ENCODE measurements around the gene TRABD2B. TPM values are rescaled to one million over a fixed set of nuclear protein-coding genes. Genes with fewer than 3 reads are reported as not detected.
A peak's percentile ranks its signal among the peaks of the same experiment; 100 is the strongest.

Gene TRABD2B
- total and polyA plus RNA-seq, 2 of the 13 experiments (the other 11 are each of a cell fraction or from before 2014, with no cell fraction given): 0.04 TPM; not detected in 1

GRCh38 chr1:47919113-47919833 is 77.9 kb downstream of the TRABD2B start (continued):
- TF ChIP-seq ZBTB49 (CRISPR knock-in tag; IDR thresholded peaks at IDR 0.05; ENCODE audit: borderline replicate concordance) (no peak), ZNF777 (CRISPR knock-in tag; IDR thresholded peaks at IDR 0.05) (0 out of 2 replicates have a peak, but pooled peaks have one; percentile 31), BCLAF1 (IDR thresholded peaks at IDR 0.05) (no peak), ZSCAN30 (CRISPR knock-in tag; IDR thresholded peaks at IDR 0.05) (no peak), ZNF572 (CRISPR knock-in tag; IDR thresholded peaks at IDR 0.05) (no peak), ZNF224 (CRISPR knock-in tag; IDR thresholded peaks at IDR 0.05) (no peak), DNMT1 (CRISPR knock-in tag; IDR thresholded peaks at IDR 0.05) (no peak), MAZ (IDR thresholded peaks at IDR 0.05; ENCODE audit: borderline replicate concordance, low read depth, low read length) (no peak), MAZ (CRISPR knock-in tag; IDR thresholded peaks at IDR 0.05; ENCODE audit: low read depth) (peak; percentile 21; the same call in 1 of the 2 replicates), ZNF576 (CRISPR knock-in tag; IDR thresholded peaks at IDR 0.05) (no peak), MED8 (CRISPR knock-in tag; IDR thresholded peaks at IDR 0.05; ENCODE audit: insufficient replicate concordance) (peak; percentile 59), KDM6A (CRISPR knock-in tag; IDR thresholded peaks at IDR 0.05; ENCODE audit: low read depth) (peak; percentile 41; the same call in 1 of the 2 replicates), RCOR2 (CRISPR knock-in tag; IDR thresholded peaks at IDR 0.05) (no peak), ZNF7 (CRISPR knock-in tag; IDR thresholded peaks at IDR 0.05) (no peak), ZNF749 (CRISPR knock-in tag; IDR thresholded peaks at IDR 0.05; ENCODE audit: borderline replicate concordance) (no peak), GPBP1L1 (CRISPR knock-in tag; IDR thresholded peaks at IDR 0.05) (no peak), ZNF652 (CRISPR knock-in tag; IDR thresholded peaks at IDR 0.05; ENCODE audit: borderline replicate concordance, low read depth) (no peak), GTF3A (CRISPR knock-in tag; conservative IDR thresholded peaks at IDR 0.05) (no peak), ZNF670 (CRISPR knock-in tag; IDR thresholded peaks at IDR 0.05; ENCODE audit: borderline replicate concordance) (no peak)
- TF ChIP-seq, protein P1, sequence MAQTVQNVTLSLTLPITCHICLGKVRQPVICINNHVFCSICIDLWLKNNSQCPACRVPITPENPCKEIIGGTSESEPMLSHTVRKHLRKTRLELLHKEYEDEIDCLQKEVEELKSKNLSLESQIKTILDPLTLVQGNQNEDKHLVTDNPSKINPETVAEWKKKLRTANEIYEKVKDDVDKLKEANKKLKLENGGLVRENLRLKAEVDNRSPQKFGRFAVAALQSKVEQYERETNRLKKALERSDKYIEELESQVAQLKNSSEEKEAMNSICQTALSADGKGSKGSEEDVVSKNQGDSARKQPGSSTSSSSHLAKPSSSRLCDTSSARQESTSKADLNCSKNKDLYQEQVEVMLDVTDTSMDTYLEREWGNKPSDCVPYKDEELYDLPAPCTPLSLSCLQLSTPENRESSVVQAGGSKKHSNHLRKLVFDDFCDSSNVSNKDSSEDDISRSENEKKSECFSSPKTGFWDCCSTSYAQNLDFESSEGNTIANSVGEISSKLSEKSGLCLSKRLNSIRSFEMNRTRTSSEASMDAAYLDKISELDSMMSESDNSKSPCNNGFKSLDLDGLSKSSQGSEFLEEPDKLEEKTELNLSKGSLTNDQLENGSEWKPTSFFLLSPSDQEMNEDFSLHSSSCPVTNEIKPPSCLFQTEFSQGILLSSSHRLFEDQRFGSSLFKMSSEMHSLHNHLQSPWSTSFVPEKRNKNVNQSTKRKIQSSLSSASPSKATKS (CRISPR knock-in tag; IDR thresholded peaks at IDR 0.05): no peak
